ENCODE data around the gene MICA.

DNA sequence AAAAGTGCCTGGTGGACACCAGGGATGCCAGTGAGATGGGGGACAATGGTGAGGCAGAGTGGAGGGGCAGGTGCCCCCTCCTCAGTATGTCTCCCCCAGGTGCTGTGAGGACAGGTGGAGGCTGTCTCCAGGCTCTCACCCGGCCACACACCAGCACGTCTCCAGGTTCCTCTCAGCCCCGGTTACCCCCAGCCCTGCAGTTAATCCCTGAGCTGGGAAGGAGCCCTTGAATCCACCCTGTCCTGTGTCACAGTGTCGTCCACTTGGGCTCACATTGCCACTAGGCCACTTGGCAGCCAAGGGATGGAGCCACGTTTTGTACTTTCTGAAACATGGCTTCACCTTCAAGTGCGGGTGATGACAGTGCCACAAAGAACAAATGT is 24.7 kb upstream of the MICA start:
- TF ChIP-seq, protein P1, sequence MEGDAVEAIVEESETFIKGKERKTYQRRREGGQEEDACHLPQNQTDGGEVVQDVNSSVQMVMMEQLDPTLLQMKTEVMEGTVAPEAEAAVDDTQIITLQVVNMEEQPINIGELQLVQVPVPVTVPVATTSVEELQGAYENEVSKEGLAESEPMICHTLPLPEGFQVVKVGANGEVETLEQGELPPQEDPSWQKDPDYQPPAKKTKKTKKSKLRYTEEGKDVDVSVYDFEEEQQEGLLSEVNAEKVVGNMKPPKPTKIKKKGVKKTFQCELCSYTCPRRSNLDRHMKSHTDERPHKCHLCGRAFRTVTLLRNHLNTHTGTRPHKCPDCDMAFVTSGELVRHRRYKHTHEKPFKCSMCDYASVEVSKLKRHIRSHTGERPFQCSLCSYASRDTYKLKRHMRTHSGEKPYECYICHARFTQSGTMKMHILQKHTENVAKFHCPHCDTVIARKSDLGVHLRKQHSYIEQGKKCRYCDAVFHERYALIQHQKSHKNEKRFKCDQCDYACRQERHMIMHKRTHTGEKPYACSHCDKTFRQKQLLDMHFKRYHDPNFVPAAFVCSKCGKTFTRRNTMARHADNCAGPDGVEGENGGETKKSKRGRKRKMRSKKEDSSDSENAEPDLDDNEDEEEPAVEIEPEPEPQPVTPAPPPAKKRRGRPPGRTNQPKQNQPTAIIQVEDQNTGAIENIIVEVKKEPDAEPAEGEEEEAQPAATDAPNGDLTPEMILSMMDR (IDR thresholded peaks at IDR 0.05) = no peak
- TF ChIP-seq POLR2AphosphoS5 (IDR thresholded peaks at IDR 0.05; ENCODE audit: insufficient read depth in 1 of 2, low read depth in 1 of 2) (no peak), POLR2A (IDR thresholded peaks at IDR 0.05) (no peak)
